ENCODE data around the gene PTPRB.

PTPRB gene

DNA sequence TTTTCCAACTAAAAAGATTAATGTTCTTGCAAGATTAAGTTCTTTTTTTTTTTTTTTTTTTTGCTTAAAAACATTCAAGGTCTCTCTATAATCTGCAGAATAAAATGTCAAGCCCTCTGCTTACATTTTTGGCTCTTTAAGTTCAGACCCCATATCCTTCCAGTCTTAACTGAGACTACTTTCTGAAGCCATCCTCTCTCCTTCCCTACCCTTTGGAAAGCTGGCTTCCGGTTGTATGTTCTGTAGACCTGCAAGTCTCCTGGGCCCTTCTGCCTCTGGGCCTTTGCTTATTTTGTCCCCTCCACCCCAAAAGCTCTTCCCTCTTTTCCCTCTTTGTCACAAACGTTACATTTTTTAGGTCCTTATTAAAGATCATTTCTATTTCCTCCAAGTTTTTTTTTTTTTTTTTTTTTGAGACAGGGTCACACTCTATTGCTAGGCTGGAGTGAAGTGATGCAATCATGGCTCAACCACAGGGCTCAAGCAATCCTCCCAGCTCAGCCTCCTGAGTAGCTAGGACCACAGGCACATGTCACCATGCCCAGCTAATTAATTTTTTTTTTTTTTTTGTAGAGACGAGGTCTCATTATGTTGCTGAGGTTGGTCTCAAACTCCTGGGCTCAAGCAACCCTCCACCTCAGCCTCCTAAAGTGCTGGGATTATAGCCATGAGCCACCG lies 46.5 kb downstream of the PTPRB start:
- DNase-seq = no peak

DNA sequence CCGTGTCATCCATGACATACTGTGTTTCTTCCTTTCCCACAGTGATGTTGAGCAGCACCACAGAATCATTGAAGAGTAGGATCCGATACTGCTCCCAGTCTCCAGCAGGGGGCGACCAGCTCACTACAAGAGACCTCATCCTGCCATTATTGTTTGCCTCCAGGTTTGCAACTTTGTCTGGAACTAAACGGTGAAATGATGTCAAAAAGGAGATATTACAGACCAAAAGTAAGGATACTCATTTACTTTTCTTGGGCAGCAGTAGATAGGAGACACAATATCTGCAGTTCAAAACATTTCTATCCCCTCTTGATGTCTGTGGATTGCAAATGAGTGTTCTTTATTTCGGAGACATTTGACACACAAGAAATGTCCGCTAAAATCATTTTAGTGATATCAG lies 47.2 kb downstream of the PTPRB start:
- DNase-seq = peak; percentile 75

GRCh38 chr12:70584332-70584731 lies 52.9 kb downstream of the PTPRB start:
- DNase-seq = no peak

- no peak for DNase-seq
These were observed 54.0 kb downstream of the PTPRB start for GRCh38 chr12:70583251-70583650.

DNA sequence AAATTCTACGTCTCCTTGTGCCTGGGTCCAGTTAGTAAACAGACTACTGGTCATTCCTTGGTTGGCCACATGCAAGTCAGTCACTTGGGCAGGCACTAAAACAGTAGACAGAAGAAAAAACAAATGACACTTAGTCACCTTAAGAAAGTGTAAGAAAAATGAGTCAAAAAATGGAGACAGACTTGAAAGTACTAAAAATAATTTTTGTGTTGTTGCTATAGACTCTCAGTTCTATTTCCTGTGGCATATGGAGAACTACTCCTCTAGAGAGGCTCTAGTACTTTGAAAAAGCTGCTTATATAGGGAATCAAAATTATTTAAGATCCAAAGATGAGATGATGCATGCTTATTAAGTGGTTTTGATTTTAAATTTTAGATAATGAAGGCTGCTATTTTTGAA lies 56.0 kb downstream of the PTPRB start:
- DNase-seq = no peak

- DNase-seq = no peak
These were observed 60.0 kb downstream of the PTPRB start for GRCh38 chr12:70577283-70577634.

- no peak for DNase-seq
These were observed 60.6 kb downstream of the PTPRB start for GRCh38 chr12:70576341-70577282.

GRCh38 chr12:70571705-70572268 lies 65.4 kb downstream of the PTPRB start:
- no peak for DNase-seq

GRCh38 chr12:70571029-70571428 lies 66.2 kb downstream of the PTPRB start:
- no peak for DNase-seq

DNA sequence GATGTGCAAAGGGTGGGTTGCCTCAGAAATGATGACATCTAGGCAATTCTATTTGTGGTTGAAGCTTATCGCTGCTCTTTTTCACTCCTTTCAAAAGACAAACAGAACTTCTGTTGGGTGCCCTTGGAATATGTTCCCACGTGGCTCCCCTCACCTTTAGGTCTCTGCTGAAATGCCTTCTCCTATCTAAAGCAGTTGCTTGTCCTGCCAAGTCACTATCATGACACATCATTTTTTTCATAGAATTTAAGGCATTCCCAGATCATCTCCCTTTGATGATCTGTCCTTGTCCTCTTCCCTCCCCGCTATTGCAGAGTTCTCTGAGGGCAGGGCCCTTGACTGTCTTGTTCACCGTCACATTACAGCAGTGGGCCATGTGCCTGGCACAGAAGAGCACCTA lies 75.7 kb downstream of the PTPRB start:
- DNase-seq = no peak

GRCh38 chr12:70560671-70561070 lies 76.6 kb downstream of the PTPRB start:
- DNase-seq = no peak

DNA sequence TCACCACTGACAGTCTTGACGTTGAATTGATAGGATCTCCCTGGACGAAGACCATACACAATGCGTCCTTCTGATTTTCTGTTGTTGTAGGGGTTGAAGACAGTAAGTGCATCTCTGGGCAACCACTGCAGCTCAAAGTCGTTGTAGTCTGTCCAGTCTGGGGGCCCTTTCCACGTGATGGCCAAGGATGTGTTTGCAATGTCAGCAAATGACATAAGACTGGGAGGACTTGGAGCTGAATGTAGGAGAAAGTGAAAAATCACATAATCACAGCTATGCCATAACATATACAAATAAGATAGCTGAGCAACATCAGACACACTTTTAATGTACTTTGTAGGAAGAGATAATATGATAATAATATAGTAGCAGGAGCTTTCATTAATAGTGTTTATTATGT lies 77.8 kb downstream of the PTPRB start:
- DNase-seq = no peak

- DNase-seq = no peak
These were observed 79.5 kb downstream of the PTPRB start for GRCh38 chr12:70557583-70558191.

DNA sequence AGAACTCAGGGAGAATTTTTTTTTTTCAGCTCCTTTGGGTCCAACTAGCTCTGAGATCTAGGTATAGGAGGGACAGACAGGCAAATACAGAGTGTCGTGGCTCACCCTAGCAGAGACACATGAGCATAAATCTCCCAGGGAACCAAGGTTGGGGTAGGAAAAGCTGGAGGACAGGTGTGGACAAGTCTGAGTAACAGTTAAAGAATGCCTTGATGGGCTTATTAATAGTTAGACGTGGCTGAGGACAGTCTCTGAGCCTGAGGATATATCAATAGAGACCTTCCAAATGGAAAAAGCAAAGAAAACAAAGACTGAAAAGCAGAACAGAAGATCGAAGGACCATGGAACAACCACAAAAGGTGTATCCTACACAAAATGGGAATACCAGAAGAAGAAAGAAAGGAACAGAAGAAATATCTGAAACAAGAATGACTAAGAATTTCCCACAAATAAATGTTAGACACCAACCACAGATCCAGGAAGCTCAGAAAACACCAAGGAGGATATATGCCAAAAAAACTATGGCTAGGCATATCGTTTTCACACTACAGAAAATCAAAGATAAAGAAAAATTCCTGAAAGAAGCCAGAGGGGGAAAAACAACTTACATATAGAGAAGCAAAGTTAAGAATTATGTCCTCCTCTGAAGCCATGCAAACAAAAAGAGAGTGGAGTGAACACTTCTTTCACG lies 80.9 kb downstream of the PTPRB start:
- no peak for DNase-seq

DNA sequence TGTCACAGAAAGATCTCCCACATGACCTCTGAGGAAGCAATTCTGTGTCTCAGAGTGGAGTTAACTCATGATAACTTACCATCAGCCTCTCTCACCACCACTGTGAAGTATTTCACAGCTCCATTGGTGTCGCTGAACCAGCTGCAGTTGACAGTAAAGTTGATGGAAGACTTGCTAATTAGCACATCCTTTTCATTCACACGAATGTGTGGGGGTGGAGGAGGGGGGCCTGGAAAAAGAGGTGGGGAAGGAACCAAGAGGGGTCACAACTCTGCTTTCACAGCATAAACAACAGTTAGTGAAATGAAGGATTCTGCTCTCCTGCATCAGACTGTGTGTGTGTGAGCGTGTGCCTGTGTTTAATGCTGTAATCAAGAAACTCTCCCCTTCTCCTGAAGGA lies 82.1 kb downstream of the PTPRB start:
- no peak for DNase-seq

- DNase-seq = no peak
These were observed 83.8 kb downstream of the PTPRB start for GRCh38 chr12:70553391-70553859.

- no peak for DNase-seq
These were observed 85.5 kb downstream of the PTPRB start for GRCh38 chr12:70551731-70552130.

DNA sequence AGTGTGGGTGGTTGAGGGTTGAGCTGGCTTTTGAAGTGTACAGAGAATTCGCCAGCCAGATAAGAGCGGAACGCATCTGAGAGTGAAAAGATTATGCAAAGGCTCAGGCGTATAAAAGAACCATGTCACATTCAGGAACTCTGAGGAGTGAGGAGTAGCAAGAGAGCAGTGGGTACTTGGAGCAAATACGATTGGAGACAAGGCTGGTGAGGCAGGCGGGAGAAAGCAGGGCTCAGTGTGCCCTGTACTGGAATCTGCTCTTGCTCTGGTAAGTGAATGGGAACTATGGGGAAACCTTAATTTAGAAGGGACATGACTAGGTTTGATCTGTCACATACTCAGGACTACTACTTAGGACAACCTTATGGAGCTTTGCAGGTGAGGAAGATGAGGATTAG lies 87.0 kb downstream of the PTPRB start:
- no peak for DNase-seq

DNA sequence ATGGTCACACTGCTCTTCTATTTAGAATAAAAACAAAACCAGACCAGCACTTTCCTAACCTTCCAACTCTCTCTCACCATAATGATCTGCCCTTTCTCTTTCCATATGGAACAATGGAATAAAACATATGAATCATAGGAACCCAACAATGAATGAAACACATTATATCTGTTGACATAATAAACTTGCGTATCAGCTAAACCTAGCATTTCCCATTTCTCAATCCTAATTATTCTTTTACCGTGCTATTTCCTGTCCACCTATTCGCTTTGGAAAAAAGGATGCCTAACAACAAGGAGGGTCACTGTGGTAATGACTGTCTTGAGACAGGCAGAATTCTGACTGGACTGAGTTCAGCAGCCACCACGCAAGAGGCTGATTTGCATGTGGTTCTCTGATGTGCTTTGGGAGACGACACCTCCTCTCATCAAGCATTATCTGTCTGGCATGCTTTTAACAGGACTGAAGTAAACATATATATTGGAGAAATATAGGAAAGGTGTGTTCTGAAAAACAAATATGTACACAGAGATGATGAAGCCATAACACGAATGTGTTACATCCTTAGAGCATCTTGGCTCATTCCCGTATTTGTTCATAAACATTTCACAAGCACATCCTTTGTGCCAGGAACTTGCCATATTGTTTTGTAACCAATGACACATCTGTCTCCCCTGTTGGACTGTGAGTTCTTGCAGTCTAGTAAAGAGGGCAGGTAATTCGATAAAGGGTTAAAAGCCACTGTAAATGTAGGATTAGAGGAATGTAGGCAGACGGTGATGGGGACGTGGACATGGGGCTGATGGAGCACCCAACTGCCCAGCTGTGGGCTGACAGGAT lies 87.7 kb downstream of the PTPRB start:
- DNase-seq = no peak

DNA sequence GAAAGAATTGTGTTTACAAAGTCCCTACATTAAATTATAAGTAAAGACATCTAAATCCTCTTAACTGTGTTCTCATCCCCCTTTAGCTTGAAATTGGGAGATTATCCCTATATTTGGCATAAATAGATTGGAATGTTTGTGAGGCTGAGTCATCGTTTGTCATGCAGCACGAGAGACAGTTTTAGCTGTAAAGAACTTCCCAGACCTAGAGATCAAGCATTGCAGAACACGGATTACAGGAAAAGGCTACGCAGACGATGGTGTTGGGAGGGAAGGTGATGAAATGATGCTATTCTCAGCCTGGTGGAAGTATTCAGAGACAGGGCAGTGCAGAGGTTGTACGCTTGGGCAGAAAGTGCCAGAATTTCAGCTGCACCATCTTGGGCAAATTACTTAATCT lies 93.8 kb downstream of the PTPRB start:
- DNase-seq = no peak

- DNase-seq = no peak
These were observed 96.2 kb downstream of the PTPRB start for GRCh38 chr12:70540996-70541395.

DNA sequence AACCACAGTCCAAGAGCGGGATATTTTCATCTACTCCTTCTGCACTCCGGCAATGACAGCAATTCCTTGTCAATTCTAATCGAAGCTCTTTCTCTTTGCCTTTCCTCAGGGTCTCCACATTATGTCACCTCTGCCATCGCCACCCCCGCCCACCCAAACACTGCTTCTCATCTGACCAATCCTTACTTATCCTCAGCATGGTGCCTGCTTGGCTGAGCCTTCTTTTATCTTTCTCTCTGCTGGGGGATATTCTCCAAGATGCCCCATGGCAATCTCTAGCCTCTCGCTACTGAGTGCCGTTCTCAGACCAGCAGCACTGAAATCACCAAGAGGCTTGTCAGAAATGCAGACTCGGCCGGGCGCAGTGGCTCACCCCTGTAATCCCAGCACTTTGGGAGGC lies 100.6 kb downstream of the PTPRB start:
- no peak for DNase-seq
